ENCODE results near the gene ZNF536. TPM values are rescaled to one million over a fixed set of nuclear protein-coding genes. Genes with fewer than 3 reads are reported as not detected.

ZNF536 gene
- total RNA-seq, 1 donor from 2014 or later = not detected

GRCh38 chr19:30558793-30559192 lies 186.6 kb downstream of the ZNF536 start:
- FAIRE-seq (no peak), DNase-seq (ENCODE audit: low read depth) (no peak)
- TF ChIP-seq, protein P1, sequence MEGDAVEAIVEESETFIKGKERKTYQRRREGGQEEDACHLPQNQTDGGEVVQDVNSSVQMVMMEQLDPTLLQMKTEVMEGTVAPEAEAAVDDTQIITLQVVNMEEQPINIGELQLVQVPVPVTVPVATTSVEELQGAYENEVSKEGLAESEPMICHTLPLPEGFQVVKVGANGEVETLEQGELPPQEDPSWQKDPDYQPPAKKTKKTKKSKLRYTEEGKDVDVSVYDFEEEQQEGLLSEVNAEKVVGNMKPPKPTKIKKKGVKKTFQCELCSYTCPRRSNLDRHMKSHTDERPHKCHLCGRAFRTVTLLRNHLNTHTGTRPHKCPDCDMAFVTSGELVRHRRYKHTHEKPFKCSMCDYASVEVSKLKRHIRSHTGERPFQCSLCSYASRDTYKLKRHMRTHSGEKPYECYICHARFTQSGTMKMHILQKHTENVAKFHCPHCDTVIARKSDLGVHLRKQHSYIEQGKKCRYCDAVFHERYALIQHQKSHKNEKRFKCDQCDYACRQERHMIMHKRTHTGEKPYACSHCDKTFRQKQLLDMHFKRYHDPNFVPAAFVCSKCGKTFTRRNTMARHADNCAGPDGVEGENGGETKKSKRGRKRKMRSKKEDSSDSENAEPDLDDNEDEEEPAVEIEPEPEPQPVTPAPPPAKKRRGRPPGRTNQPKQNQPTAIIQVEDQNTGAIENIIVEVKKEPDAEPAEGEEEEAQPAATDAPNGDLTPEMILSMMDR (IDR thresholded peaks at IDR 0.05; ENCODE audit: insufficient read depth, low read length, severe bottlenecking) = no peak
- Histone ChIP-seq H3K4me3 (ENCODE audit: low read depth, low read length) (no peak overlapping the region), H3K36me3 (ENCODE audit: control insufficient read depth, insufficient read depth, low read length) (no peaks in the 10 kb centered on the region), H3K27me3 (ENCODE audit: control insufficient read depth, insufficient read depth, low read length) (no peaks in the 10 kb centered on the region)

DNA sequence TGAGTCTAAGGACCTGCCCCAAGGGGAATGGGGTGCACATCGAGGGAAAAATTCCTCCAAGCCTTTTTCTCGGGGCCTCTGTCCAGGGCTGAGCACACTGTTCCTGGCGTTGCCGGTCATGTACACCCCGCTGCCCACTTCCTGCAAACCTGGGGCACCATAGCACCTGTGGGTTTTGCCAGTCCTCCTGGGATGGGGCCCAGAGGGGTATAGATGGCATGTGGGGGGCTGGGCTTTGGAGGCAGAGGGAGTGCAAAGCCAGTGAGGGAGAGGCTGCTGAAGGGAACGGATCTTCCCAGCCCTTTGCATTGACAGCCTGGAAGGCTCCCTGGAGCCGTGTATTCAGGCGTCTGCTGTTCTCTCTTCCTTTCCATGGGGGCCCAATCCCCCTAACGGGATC lies 187.3 kb downstream of the ZNF536 start:
- Histone ChIP-seq H3K36me3 (ENCODE audit: control insufficient read depth, insufficient read depth, low read length) (no peaks in the 10 kb centered on the region), H3K27me3 (ENCODE audit: control insufficient read depth, insufficient read depth, low read length) (no peaks in the 10 kb centered on the region), H3K4me3 (ENCODE audit: low read depth, low read length) (no peak overlapping the region)
- DNase-seq (ENCODE audit: low read depth) (no peak), FAIRE-seq (no peak)
- TF ChIP-seq, protein P1 (IDR thresholded peaks at IDR 0.05; ENCODE audit: insufficient read depth, low read length, severe bottlenecking) = no peak

DNA sequence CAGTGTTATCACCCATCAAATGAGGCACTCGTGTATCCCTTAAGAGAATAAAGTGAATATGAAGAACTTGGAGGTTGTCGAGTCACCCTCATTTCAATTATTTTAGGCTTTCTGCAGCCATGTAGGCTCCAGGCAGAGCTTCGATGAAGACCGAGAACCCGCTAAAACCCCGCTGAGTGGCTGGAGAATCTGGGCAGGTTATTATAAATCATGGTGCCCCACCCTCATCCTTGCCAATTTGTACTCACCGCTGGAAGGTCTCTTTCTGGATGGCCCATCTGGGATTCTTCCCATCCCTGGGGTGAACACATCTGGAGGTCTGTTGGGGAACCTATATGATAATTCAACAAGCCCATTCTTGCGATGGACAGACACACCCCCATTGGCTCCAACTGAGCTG lies 190.8 kb downstream of the ZNF536 start:
- Histone ChIP-seq H3K27me3 (ENCODE audit: control insufficient read depth, insufficient read depth, low read length) (no peaks in the 10 kb centered on the region), H3K4me3 (ENCODE audit: low read depth, low read length) (no peak overlapping the region), H3K36me3 (ENCODE audit: control insufficient read depth, insufficient read depth, low read length) (no peaks in the 10 kb centered on the region)
- FAIRE-seq = no peak
- TF ChIP-seq, protein P1 (IDR thresholded peaks at IDR 0.05; ENCODE audit: insufficient read depth, low read length, severe bottlenecking) = no peak
- no peak for DNase-seq (ENCODE audit: low read depth)

DNA sequence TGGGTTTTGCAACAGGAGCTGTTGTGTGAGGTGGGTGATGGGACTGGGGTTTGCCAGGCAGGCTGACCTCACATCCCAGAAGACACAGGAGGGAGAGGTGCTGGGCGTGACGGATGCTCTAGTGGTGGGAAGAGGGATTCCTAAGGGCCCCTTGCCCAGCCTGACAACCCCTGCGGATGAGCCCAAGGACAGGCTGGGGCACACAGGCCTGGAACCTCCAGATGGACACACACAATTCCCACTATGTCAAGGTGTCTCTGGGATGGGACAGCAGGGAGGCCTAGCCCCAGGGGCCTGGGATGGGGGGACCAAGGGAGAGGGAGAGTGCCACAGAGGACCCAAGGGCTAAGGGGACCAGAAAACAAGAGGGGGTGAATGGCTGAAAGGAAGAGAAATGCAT lies 191.5 kb downstream of the ZNF536 start:
- no peak for DNase-seq (ENCODE audit: low read depth)
- Histone ChIP-seq H3K27me3 (ENCODE audit: control insufficient read depth, insufficient read depth, low read length) (no peaks in the 10 kb centered on the region), H3K36me3 (ENCODE audit: control insufficient read depth, insufficient read depth, low read length) (no peaks in the 10 kb centered on the region), H3K4me3 (ENCODE audit: low read depth, low read length) (no peak overlapping the region)
- TF ChIP-seq, protein P1 (IDR thresholded peaks at IDR 0.05; ENCODE audit: insufficient read depth, low read length, severe bottlenecking) = no peak
- no peak for FAIRE-seq

DNA sequence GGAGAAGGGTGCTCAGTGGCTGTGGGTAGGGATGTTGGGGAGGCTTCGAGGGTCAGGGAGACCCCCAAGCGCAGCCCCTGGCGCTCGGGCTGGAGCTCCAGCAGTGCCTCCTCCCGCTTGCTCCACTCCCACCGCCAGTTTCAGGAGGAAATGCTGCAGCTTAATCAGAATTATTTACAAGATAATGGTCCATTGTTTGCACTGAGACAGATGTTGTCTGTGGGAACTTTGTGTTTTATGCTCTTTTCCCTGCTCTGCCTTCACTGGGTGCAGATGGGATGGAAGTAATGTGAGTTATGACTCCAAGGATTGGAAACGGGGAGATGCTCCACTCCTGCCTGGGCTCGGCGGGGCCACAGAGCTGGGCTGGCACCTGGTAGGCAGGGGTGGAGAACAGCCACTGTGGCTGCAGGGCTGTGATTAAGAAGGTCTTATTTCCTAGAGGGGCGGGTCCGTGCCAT lies 192.4 kb downstream of the ZNF536 start:
- no peak for FAIRE-seq
- Histone ChIP-seq H3K4me3 (ENCODE audit: low read depth, low read length) (no peak overlapping the region), H3K27me3 (ENCODE audit: control insufficient read depth, insufficient read depth, low read length) (no peaks in the 10 kb centered on the region), H3K36me3 (ENCODE audit: control insufficient read depth, insufficient read depth, low read length) (no peaks in the 10 kb centered on the region)
- TF ChIP-seq, protein P1 (IDR thresholded peaks at IDR 0.05; ENCODE audit: insufficient read depth, low read length, severe bottlenecking) = no peak
- no peak for DNase-seq (ENCODE audit: low read depth)

DNA sequence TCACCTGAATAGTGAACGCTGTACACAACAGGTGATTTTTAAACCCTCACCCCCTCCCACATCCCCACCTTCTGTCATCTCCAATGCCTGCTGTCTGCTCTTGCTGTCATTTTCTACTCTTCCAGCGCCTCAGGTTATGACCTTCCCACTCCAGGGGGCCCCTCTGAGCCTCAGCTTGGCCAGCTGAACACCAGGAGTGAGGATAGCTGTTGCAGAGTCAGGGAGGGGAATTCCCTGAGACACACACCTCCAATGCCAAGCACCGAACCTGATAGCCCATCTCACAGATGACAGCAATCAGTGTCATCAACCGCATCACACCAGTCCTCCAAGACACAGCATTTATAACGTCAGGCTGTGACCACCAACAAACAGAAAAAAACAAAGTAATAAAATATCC lies 193.5 kb downstream of the ZNF536 start:
- H3K4me3 ChIP-seq (ENCODE audit: low read depth, low read length) = no peak overlapping the region
- FAIRE-seq (no peak), DNase-seq (ENCODE audit: low read depth) (no peak)
- no peaks in the 10 kb centered on the region for H3K27me3 ChIP-seq (ENCODE audit: control insufficient read depth, insufficient read depth, low read length)
- no peaks in the 10 kb centered on the region for H3K36me3 ChIP-seq (ENCODE audit: control insufficient read depth, insufficient read depth, low read length)
- TF ChIP-seq, protein P1 (IDR thresholded peaks at IDR 0.05; ENCODE audit: insufficient read depth, low read length, severe bottlenecking) = no peak

Data from bronchial epithelial cell (primary cell).